ENCODE results near the gene PCDHGA3. TPM values are rescaled to one million over a fixed set of nuclear protein-coding genes. Genes with fewer than 3 reads are reported as not detected.
"Not testable (repeated sequence)": the region's sequence is repeated elsewhere in the genome, so short reads cannot be mapped to it uniquely, and the experiment has no call there.

PCDHGA3 gene
- total and polyA plus RNA-seq, 2 experiments from 2014 or later: not detected

DNA sequence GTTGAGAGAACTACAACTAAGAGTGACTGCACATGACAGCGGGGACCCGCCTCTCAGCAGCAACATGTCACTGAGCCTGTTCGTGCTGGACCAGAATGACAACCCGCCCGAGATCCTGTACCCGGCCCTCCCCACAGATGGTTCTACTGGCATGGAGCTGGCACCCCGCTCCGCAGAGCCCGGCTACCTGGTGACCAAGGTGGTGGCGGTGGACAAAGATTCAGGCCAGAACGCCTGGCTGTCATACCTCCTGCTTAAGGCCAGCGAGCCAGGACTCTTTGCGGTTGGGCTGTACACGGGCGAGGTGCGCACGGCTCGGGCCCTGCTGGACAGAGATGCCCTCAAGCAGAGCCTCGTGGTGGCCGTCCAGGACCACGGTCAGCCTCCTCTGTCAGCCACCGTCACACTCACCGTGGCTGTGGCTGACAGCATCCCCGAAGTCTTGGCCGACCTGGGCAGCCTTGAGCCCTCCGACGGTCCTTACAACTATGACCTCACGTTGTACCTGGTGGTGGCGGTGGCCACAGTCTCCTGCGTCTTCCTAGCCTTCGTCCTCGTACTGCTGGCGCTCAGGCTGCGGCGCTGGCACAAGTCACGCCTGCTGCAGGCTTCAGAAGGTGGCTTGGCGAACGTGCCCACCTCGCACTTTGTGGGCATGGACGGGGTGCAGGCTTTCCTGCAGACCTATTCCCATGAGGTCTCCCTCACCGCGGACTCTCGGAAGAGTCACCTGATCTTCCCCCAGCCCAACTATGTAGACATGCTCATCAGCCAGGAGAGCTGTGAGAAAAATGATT is 41.0 kb downstream of the PCDHGA3 start:
- Histone ChIP-seq H3K9me3 (ENCODE audit: low read depth) (peaks cover 12% of the 10 kb centered on the region), H3K4me2 (no peak overlapping the region), H4K20me1 (ENCODE audit: insufficient read depth, poor library complexity, severe bottlenecking) (no peaks in the 10 kb centered on the region), H3K27ac (no peak overlapping the region), H3K79me2 (no peaks in the 10 kb centered on the region), H2AFZ (no peak overlapping the region), H3K4me3 (no peak overlapping the region), H3K9me2 (replicated peaks; ENCODE audit: insufficient read depth) (no peaks in the 10 kb centered on the region), H3K27me3 (no peaks in the 10 kb centered on the region), H3K36me3 (replicated peaks; ENCODE audit: insufficient read depth, low read depth) (no peaks in the 10 kb centered on the region), H3K4me1 (ENCODE audit: insufficient read depth) (no peaks in the 10 kb centered on the region)
- no peak for TF ChIP-seq CTCF (IDR thresholded peaks at IDR 0.05; ENCODE audit: poor library complexity)
- TF ChIP-seq EZH2 (IDR thresholded peaks at IDR 0.05; ENCODE audit: borderline replicate concordance): no peak
- no peak for TF ChIP-seq EZH2phosphoT487 (IDR thresholded peaks at IDR 0.05; ENCODE audit: low read depth, severe bottlenecking, unreplicated experiment)
- WGBS (ENCODE audit: low lambda C conversion rate, missing lambda C conversion rate): 94% methylated on average over 40 of the region's 43 CpGs
- DNase-seq (ENCODE audit: low spot score): no peak

DNA sequence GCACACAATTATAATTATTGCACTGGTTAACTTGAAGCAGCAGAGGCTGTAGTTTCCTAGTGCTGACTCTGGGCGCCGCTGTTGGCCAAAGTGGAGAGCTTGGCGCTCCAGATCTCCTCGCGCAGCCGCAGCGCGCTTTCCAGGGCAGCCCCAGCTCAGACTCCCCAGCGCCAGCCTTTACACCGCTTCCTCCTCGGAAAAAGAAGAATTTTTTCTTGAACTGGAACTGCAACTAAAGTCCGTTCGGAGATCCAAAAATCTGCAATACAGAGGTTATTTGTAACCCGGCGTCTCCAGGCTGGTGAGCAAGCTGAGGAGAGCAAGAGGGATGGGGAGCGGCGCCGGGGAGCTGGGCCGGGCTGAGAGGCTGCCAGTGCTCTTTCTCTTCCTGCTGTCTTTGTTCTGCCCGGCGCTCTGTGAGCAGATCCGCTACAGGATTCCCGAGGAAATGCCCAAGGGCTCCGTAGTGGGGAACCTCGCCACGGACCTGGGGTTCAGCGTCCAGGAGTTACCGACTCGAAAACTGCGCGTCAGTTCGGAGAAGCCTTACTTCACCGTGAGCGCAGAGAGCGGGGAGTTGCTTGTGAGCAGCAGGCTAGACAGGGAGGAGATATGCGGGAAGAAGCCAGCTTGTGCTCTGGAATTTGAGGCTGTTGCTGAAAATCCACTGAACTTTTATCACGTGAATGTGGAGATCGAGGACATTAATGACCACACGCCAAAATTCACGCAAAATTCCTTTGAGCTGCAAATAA is 44.1 kb downstream of the PCDHGA3 start, which contains the start of gene PCDHGB4:
PCDHGB4 (plus strand) TSS at position 142 of the 755 bp plus-strand sequence; CDS start at position 329, 187 bp downstream.
- not testable (repeated sequence) for H3K4me1 ChIP-seq (ENCODE audit: insufficient read depth); H3K9me2 ChIP-seq (replicated peaks; ENCODE audit: insufficient read depth); H3K27me3 ChIP-seq; H3K79me2 ChIP-seq; H3K4me3 ChIP-seq; H3K36me3 ChIP-seq (replicated peaks; ENCODE audit: insufficient read depth, low read depth); H2AFZ ChIP-seq; H4K20me1 ChIP-seq (ENCODE audit: insufficient read depth, poor library complexity, severe bottlenecking)
- Histone ChIP-seq H3K4me2 (peak within 1 kb of the TSS; percentile 69), H3K9me3 (ENCODE audit: low read depth) (peaks cover 28% of the 10 kb centered on the region), H3K27ac (peak within 1 kb of the TSS; percentile 82)
- WGBS (ENCODE audit: low lambda C conversion rate, missing lambda C conversion rate): 29% methylated on average over 22 of the region's 40 CpGs
- peak; percentile 63 for DNase-seq (ENCODE audit: low spot score)
- TF ChIP-seq CTCF (IDR thresholded peaks at IDR 0.05; ENCODE audit: poor library complexity): peak; percentile 62

DNA sequence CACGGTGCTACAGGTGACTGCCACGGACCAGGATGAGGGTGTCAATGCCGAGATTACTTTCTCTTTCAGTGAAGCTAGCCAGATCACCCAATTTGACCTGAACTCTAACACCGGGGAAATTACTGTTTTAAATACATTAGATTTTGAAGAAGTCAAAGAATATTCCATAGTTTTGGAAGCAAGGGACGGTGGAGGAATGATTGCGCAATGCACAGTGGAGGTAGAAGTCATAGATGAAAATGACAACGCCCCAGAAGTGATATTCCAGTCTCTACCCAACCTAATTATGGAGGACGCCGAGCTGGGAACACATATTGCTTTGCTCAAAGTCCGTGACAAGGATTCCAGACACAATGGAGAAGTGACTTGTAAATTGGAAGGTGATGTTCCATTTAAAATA is 45.0 kb downstream of the PCDHGA3 start:
- Histone ChIP-seq H2AFZ (no peak overlapping the region), H3K79me2 (no peaks in the 10 kb centered on the region), H4K20me1 (ENCODE audit: insufficient read depth, poor library complexity, severe bottlenecking) (no peaks in the 10 kb centered on the region), H3K4me1 (ENCODE audit: insufficient read depth) (no peaks in the 10 kb centered on the region), H3K9me3 (ENCODE audit: low read depth) (peaks cover 37% of the 10 kb centered on the region), H3K36me3 (replicated peaks; ENCODE audit: insufficient read depth, low read depth) (no peaks in the 10 kb centered on the region), H3K4me3 (no peak overlapping the region), H3K27me3 (no peaks in the 10 kb centered on the region), H3K4me2 (no peak overlapping the region), H3K9me2 (replicated peaks; ENCODE audit: insufficient read depth) (no peaks in the 10 kb centered on the region), H3K27ac (no peak overlapping the region)
- no peak for TF ChIP-seq CTCF (IDR thresholded peaks at IDR 0.05; ENCODE audit: poor library complexity)
- TF ChIP-seq EZH2 (IDR thresholded peaks at IDR 0.05; ENCODE audit: borderline replicate concordance): no peak
- no peak for TF ChIP-seq EZH2phosphoT487 (IDR thresholded peaks at IDR 0.05; ENCODE audit: low read depth, severe bottlenecking, unreplicated experiment)
- 94% methylated on average over 10 of the region's 10 CpGs for WGBS (ENCODE audit: low lambda C conversion rate, missing lambda C conversion rate)
- DNase-seq (ENCODE audit: low spot score): no peak

Measured in hepatocyte (in vitro differentiated cells).